ENCODE measurements around the gene SORL1-AS1.

Gene SORL1-AS1

GRCh38 chr11:121450401-121450800 lies 2.4 kb downstream of the SORL1-AS1 start:
- H3K27ac ChIP-seq (ENCODE audit: low read depth, low read length), result no peak overlapping the region

GRCh38 chr11:121449626-121450025 lies 3.1 kb downstream of the SORL1-AS1 start:
- Histone ChIP-seq H3K27me3 (ENCODE audit: control insufficient read depth, insufficient read depth, low read length) (peaks cover 11% of the 10 kb centered on the region), H3K36me3 (ENCODE audit: control insufficient read depth, insufficient read depth, low read length) (no peaks in the 10 kb centered on the region), H3K4me1 (ENCODE audit: control insufficient read depth, insufficient read depth, low read length) (peaks cover 40% of the 10 kb centered on the region), H3K9ac (ENCODE audit: low read length) (no peak overlapping the region), H3K4me3 (ENCODE audit: low read depth, low read length) (no peak overlapping the region), H3K9me3 (ENCODE audit: control insufficient read depth, insufficient read depth, low read depth, low read length) (peaks cover 4% of the 10 kb centered on the region; the same call in 1 of the 2 replicates), H3K27ac (ENCODE audit: low read depth, low read length) (no peak overlapping the region)

More at GRCh38 chr11:121450401-121450800, 2.4 kb downstream of the SORL1-AS1 start:
- H3K27me3 ChIP-seq (ENCODE audit: control insufficient read depth, insufficient read depth, low read length), result peaks cover 11% of the 10 kb centered on the region
- H3K9me3 ChIP-seq (ENCODE audit: control insufficient read depth, insufficient read depth, low read depth, low read length), result peaks cover 4% of the 10 kb centered on the region; the same call in 1 of the 2 replicates
- no peaks in the 10 kb centered on the region for H3K36me3 ChIP-seq (ENCODE audit: control insufficient read depth, insufficient read depth, low read length)
- H3K9ac ChIP-seq (ENCODE audit: low read length), result no peak overlapping the region
- peaks cover 47% of the 10 kb centered on the region for H3K4me1 ChIP-seq (ENCODE audit: control insufficient read depth, insufficient read depth, low read length)
- no peak overlapping the region for H3K4me3 ChIP-seq (ENCODE audit: low read depth, low read length)

- H3K36me3 ChIP-seq (ENCODE audit: control insufficient read depth, insufficient read depth, low read length), result no peaks in the 10 kb centered on the region
- peaks cover 4% of the 10 kb centered on the region; the same call in 1 of the 2 replicates for H3K9me3 ChIP-seq (ENCODE audit: control insufficient read depth, insufficient read depth, low read depth, low read length)
- no peak overlapping the region for H3K27ac ChIP-seq (ENCODE audit: low read depth, low read length)
- no peak overlapping the region for H3K4me3 ChIP-seq (ENCODE audit: low read depth, low read length)
- no peak overlapping the region for H3K9ac ChIP-seq (ENCODE audit: low read length)
- H3K27me3 ChIP-seq (ENCODE audit: control insufficient read depth, insufficient read depth, low read length), result peaks cover 11% of the 10 kb centered on the region
- H3K4me1 ChIP-seq (ENCODE audit: control insufficient read depth, insufficient read depth, low read length), result peaks cover 39% of the 10 kb centered on the region
These were observed 3.6 kb downstream of the SORL1-AS1 start for GRCh38 chr11:121449123-121449522.

DNA sequence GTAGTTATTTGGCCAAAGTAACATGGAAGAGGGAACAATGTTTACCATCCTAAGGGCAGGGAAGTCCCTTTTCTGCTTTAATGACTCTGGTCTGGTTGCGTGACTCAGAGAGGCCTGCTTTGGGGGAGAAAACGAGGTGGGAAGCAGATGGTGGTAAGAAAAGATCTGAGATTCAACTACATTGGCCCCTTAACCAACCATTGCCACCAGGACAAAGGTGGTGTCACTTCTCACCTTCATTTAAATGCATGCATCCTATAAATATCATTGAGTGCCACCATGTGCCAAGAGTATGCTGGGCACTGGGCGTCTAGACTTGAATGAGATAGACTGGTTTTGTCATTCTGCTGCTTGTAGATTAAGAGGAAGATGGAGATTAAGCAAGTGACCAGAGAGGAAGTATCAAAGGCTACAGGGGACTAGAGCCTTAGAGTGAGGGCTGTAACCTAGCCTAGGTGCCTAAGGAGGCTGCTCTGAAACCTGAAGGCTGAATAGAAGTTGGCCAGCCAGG lies 4.3 kb downstream of the SORL1-AS1 start:
- Histone ChIP-seq H3K4me1 (ENCODE audit: control insufficient read depth, insufficient read depth, low read length) (peaks cover 32% of the 10 kb centered on the region), H3K9ac (ENCODE audit: low read length) (no peak overlapping the region), H3K36me3 (ENCODE audit: control insufficient read depth, insufficient read depth, low read length) (no peaks in the 10 kb centered on the region), H3K9me3 (ENCODE audit: control insufficient read depth, insufficient read depth, low read depth, low read length) (peaks cover 4% of the 10 kb centered on the region; the same call in 1 of the 2 replicates), H3K27ac (ENCODE audit: low read depth, low read length) (no peak overlapping the region), H3K4me3 (ENCODE audit: low read depth, low read length) (no peak overlapping the region), H3K27me3 (ENCODE audit: control insufficient read depth, insufficient read depth, low read length) (peaks cover 11% of the 10 kb centered on the region)

DNA sequence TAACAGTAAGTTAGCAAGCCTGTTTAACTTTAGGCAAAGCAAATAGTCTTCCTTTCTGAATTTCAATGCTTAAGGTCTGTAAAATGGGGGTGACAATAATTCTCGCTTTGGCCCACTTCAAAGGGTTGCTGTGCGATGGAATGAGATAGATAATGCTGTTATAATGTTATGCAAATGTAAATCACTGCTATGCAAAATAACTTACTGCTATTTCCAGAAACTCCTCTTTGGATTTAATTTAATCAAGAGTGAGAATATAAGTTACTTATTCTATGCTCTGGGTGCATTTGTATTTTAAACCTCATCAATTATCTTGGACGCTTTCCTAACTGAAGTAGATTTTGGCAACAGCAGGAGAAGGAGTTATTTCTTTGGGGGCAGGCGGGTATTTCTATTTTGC lies 4.8 kb downstream of the SORL1-AS1 start:
- H3K27me3 ChIP-seq (ENCODE audit: control insufficient read depth, insufficient read depth, low read length), result peaks cover 11% of the 10 kb centered on the region
- H3K4me1 ChIP-seq (ENCODE audit: control insufficient read depth, insufficient read depth, low read length), result peaks cover 28% of the 10 kb centered on the region
- H3K9me3 ChIP-seq (ENCODE audit: control insufficient read depth, insufficient read depth, low read depth, low read length), result peaks cover 4% of the 10 kb centered on the region; the same call in 1 of the 2 replicates
- H3K27ac ChIP-seq (ENCODE audit: low read depth, low read length), result no peak overlapping the region
- no peak overlapping the region for H3K4me3 ChIP-seq (ENCODE audit: low read depth, low read length)
- no peaks in the 10 kb centered on the region for H3K36me3 ChIP-seq (ENCODE audit: control insufficient read depth, insufficient read depth, low read length)
- H3K9ac ChIP-seq (ENCODE audit: low read length), result no peak overlapping the region

GRCh38 chr11:121446752-121447156 lies 6.0 kb downstream of the SORL1-AS1 start:
- H3K4me1 ChIP-seq (ENCODE audit: control insufficient read depth, insufficient read depth, low read length), result peaks cover 28% of the 10 kb centered on the region
- no peaks in the 10 kb centered on the region for H3K36me3 ChIP-seq (ENCODE audit: control insufficient read depth, insufficient read depth, low read length)
- H3K9me3 ChIP-seq (ENCODE audit: control insufficient read depth, insufficient read depth, low read depth, low read length), result peaks cover 4% of the 10 kb centered on the region; the same call in 1 of the 2 replicates
- H3K9ac ChIP-seq (ENCODE audit: low read length), result no peak overlapping the region
- H3K27me3 ChIP-seq (ENCODE audit: control insufficient read depth, insufficient read depth, low read length), result peaks cover 11% of the 10 kb centered on the region
- no peak overlapping the region for H3K27ac ChIP-seq (ENCODE audit: low read depth, low read length)
- no peak overlapping the region for H3K4me3 ChIP-seq (ENCODE audit: low read depth, low read length)

GRCh38 chr11:121445071-121445768 lies 7.5 kb downstream of the SORL1-AS1 start:
- Histone ChIP-seq H3K27ac (ENCODE audit: low read depth, low read length) (no peak overlapping the region), H3K4me3 (ENCODE audit: low read depth, low read length) (no peak overlapping the region)

DNA sequence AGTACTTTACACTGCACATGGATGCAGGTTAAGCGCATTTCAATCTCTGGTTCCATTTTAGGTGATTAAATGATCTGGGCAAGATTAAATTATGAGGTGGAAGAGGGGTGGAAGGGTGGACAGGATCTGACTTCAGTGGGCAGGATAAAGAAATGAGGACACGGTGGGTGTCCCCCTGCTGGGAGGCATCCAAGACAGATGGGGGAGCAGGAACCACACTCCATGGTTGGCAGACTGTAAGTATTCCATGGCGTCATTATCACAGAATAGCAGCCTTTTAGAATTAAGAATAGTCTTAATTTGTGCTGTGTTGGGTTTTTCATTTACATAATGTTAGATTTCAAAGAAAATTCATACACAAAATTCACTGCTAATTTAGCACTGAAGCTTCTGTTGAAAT lies 8.2 kb downstream of the SORL1-AS1 start:
- H3K27ac ChIP-seq (ENCODE audit: low read depth, low read length), result no peak overlapping the region
- H3K36me3 ChIP-seq (ENCODE audit: control insufficient read depth, insufficient read depth, low read length), result no peaks in the 10 kb centered on the region
- peaks cover 13% of the 10 kb centered on the region for H3K4me1 ChIP-seq (ENCODE audit: control insufficient read depth, insufficient read depth, low read length)
- no peak overlapping the region for H3K4me3 ChIP-seq (ENCODE audit: low read depth, low read length)
- H3K27me3 ChIP-seq (ENCODE audit: control insufficient read depth, insufficient read depth, low read length), result no peaks in the 10 kb centered on the region
- H3K9ac ChIP-seq (ENCODE audit: low read length), result no peak overlapping the region
- peaks cover 4% of the 10 kb centered on the region; the same call in 1 of the 2 replicates for H3K9me3 ChIP-seq (ENCODE audit: control insufficient read depth, insufficient read depth, low read depth, low read length)

More at GRCh38 chr11:121445071-121445768, 7.5 kb downstream of the SORL1-AS1 start:
- peaks cover 18% of the 10 kb centered on the region for H3K4me1 ChIP-seq (ENCODE audit: control insufficient read depth, insufficient read depth, low read length)
- peaks cover 4% of the 10 kb centered on the region; the same call in 1 of the 2 replicates for H3K9me3 ChIP-seq (ENCODE audit: control insufficient read depth, insufficient read depth, low read depth, low read length)
- no peak overlapping the region for H3K9ac ChIP-seq (ENCODE audit: low read length)
- no peaks in the 10 kb centered on the region for H3K27me3 ChIP-seq (ENCODE audit: control insufficient read depth, insufficient read depth, low read length)
- no peaks in the 10 kb centered on the region for H3K36me3 ChIP-seq (ENCODE audit: control insufficient read depth, insufficient read depth, low read length)

DNA sequence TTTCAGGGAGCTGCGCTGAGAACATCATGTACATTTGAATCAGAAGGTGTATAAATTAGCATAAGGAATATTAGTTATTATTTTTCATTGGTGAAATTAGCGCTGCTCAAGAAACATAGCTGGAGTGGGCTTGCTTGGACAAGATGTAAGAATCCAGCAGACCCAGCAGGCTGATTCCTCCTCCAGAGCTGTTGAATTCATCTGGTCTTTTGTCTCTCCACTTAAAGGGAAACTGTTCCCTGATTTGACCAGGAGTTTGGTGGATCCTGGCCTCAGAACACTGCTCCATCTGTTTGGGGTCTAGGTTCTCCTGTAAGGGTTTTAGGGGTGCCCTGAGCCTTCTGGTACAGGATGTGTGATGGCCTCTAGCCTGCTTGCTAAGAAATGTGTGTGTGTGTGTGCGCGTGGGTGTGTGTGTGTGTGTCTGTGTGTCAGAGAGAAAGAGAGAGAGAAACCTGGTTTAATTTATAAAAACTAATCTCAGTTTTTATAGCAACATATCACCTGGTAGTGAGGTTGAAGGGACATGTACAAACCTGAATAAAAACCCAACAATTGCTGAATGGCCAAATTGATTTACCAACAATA lies 9.0 kb downstream of the SORL1-AS1 start:
- H3K27me3 ChIP-seq (ENCODE audit: control insufficient read depth, insufficient read depth, low read length), result no peaks in the 10 kb centered on the region
- H3K27ac ChIP-seq (ENCODE audit: low read depth, low read length), result no peak overlapping the region
- H3K36me3 ChIP-seq (ENCODE audit: control insufficient read depth, insufficient read depth, low read length), result no peaks in the 10 kb centered on the region
- no peak overlapping the region for H3K9ac ChIP-seq (ENCODE audit: low read length)
- H3K4me1 ChIP-seq (ENCODE audit: control insufficient read depth, insufficient read depth, low read length), result peaks cover 13% of the 10 kb centered on the region
- H3K9me3 ChIP-seq (ENCODE audit: control insufficient read depth, insufficient read depth, low read depth, low read length), result no peaks in the 10 kb centered on the region
- H3K4me3 ChIP-seq (ENCODE audit: low read depth, low read length), result no peak overlapping the region

- no peak overlapping the region for H3K9ac ChIP-seq (ENCODE audit: low read length)
- no peaks in the 10 kb centered on the region for H3K27me3 ChIP-seq (ENCODE audit: control insufficient read depth, insufficient read depth, low read length)
- no peaks in the 10 kb centered on the region for H3K36me3 ChIP-seq (ENCODE audit: control insufficient read depth, insufficient read depth, low read length)
- no peak overlapping the region for H3K4me3 ChIP-seq (ENCODE audit: low read depth, low read length)
- no peaks in the 10 kb centered on the region for H3K9me3 ChIP-seq (ENCODE audit: control insufficient read depth, insufficient read depth, low read depth, low read length)
- no peak overlapping the region for H3K27ac ChIP-seq (ENCODE audit: low read depth, low read length)
- H3K4me1 ChIP-seq (ENCODE audit: control insufficient read depth, insufficient read depth, low read length), result peaks cover 8% of the 10 kb centered on the region
These were observed 11.2 kb downstream of the SORL1-AS1 start for GRCh38 chr11:121441521-121441920.

DNA sequence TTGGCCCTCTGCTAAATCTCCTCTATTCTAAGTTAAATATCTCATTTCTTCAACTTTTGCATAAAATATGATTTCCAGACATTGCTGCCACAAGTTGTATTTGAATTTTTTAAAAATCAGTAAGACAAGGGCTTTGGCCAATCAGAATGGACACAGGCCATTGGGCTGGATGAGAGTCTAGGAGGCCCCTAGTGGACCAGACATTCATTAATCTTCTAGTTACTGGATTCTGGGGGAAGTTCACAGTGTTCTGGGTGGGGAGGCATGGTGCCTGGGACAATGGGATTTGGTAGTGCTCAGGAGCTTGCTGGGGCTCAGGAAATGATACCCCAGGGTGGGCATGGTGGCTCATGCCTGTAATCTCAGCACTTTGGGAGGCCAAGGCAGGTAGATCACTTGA lies 13.0 kb downstream of the SORL1-AS1 start:
- Histone ChIP-seq H3K9ac (ENCODE audit: low read length) (no peak overlapping the region), H3K9me3 (ENCODE audit: control insufficient read depth, insufficient read depth, low read depth, low read length) (no peaks in the 10 kb centered on the region), H3K4me3 (ENCODE audit: low read depth, low read length) (no peak overlapping the region), H3K27ac (ENCODE audit: low read depth, low read length) (no peak overlapping the region), H3K36me3 (ENCODE audit: control insufficient read depth, insufficient read depth, low read length) (no peaks in the 10 kb centered on the region), H3K4me1 (ENCODE audit: control insufficient read depth, insufficient read depth, low read length) (no peaks in the 10 kb centered on the region; the same call in 1 of the 2 replicates), H3K27me3 (ENCODE audit: control insufficient read depth, insufficient read depth, low read length) (no peaks in the 10 kb centered on the region)

All from HUES6 (cell line).